ENCODE results near the gene ZNF628. TPM values are rescaled to one million over a fixed set of nuclear protein-coding genes. Genes with fewer than 3 reads are reported as not detected.
"Not testable (repeated sequence)": the region's sequence is repeated elsewhere in the genome, so short reads cannot be mapped to it uniquely, and the experiment has no call there.

Gene ZNF628
- total RNA-seq, 1 experiment from 2014 or later, result 0.71 TPM

DNA sequence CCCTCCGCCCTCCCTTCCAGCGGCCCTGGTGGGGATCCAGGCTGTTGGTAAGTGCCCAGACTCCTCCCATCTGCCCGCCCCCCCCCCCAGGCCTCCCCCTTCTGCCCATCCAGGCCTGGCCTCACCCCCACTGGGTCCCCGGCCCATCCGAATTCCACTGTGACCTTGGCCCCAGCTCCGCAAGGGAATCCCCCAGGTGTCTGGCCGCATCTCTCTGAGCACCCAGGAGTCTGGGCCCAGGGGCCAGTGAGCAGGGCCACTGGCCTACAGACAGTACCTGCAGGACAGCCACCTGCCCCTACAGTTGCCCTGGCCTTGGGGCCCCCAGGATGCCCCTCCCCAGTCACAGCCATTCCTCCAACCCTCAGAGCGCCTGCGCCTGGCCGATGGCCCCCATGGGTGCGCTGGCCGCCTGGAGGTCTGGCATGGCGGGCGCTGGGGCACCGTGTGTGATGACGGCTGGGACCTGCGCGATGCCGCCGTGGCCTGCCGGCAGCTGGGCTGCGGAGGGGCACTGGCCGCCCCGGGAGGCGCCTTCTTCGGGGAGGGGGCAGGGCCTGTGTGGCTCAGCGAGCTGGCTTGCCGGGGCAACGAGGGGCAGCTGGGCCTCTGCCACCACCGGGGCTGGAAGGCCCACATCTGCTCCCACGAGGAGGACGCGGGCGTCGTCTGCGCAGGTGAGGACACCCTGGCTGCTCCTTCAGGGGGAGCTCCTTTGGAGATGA is 12.7 kb downstream of the ZNF628 start:
- no peak for DNase-seq (ENCODE audit: low read depth, low spot score)
- in situ Hi-C loops (cut with HindIII; ENCODE audit: low pct_unique_long_range_greater_than_20kb, low sequenced_read_pairs), result no loop called here

DNA sequence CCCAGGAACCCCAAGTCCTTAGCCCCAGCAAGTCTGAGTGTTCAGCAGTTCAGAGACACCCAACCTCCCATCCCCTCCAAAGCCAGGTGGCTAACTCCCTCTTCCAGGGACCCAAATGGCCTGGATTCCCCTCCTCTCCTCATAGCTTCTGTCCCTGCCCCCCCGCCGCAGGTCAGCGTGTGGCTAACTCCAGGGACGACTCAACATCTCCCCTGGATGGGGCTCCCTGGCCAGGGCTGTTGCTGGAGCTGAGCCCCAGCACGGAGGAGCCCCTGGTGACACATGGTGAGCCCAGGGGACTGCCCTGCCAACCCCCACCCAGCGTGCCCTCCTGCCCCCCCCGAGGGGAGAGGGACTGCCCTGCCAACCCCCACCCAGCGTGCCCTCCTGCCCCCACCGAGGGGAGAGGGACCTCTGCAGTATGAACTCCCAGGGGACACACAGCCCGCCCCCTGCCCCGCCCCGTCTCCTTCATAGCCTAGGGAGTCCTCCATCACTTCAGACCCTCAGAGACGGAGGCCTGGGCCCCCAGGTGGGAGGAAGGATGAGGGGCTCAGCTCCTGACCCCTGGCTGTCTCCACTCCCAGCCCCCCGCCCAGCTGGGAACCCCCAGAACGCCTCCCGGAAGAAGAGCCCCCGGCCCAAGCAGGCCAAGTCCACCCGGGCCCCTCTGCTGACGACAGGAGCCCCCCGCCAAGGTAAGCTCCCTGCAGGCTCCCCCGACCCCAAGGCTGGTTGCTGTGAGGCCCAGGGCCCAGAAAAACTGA is 13.5 kb downstream of the ZNF628 start:
- DNase-seq (ENCODE audit: low read depth, low spot score), result no peak
- in situ Hi-C loops (cut with HindIII; ENCODE audit: low pct_unique_long_range_greater_than_20kb, low sequenced_read_pairs), result no loop called here

DNA sequence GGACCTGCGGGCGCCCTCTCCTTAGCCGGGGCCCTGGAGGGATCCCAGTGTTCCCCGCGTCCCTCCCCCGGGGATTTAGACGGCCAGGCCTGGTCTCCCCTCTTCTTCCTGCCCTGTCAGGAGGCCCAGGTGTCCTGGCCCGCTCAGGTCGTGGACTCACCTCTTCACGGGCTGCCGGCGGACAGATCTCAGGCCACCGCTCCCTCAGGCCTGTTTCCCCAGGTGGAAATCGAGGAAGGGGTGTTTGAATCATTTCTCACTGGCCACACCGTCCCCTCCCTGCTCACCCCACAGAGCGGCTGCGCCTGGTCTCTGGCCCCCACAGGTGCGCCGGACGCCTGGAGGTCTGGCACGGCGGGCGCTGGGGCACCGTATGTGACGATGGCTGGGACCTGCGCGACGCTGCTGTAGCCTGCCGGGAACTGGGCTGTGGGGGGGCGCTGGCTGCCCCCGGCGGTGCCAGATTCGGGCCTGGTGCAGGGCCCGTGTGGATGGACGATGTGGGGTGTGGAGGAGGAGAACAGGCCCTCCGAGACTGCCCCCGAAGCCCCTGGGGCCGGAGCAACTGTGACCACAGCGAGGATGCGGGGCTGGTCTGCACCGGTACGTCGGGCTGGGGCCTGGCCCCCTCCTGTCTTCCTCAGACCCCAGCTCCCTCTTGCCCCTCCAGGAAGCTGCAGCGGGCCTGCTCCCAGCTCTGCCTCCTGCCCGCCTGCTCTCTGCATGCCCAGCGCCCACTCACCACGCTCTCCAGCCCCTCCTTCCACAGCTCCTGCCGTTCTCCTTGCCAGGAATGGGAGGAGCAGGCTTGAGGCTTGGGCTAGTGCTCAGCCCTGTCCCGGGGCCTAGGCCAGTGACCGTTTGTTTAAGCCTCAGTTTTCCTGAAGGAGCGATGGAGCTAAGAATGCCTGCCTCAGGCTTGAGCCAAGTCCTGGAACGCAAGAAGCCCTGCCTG is 14.3 kb downstream of the ZNF628 start:
- no peak for DNase-seq (ENCODE audit: low read depth, low spot score)
- in situ Hi-C loops (cut with HindIII; ENCODE audit: low pct_unique_long_range_greater_than_20kb, low sequenced_read_pairs), result no loop called here

DNA sequence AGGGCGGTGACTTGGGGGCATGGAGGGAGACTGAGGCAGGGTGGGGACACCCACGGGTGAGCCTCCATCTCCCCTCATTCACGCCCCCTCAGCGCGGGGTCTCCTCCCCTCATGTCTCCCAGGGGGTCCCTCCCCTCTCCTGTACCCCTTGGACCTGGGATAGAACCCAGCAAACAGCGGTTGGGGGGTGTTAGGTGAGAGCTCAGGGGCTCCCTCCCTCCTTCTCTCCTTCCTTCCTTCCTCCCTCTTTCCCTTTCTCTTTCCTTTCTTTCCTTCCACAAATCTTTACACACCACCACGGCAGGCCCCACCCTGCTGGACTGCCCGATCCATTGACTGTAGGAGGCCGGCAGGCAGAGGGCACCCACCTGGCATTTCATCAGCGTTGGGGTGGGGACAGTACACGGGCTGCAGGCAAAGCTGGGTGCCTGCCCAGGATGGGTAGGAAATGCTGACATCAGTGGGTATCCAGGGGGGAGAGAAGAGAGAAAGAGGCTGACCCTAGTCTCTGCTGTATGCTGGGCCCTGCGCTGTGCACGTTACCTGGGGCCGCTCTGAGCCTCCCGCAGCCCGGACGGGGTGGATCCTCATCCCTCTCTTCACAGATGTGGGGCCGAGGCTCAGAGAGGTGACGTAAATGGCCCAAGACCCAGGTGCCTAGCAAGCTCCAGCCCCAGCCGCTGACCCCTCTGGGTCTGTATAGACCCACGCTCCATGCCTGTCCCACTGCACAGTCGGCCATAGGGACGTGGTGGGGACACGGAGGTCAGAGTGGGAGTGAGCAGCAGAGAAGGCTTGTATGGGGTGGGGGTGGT is 15.3 kb downstream of the ZNF628 start:
- DNase-seq (ENCODE audit: low read depth, low spot score), result no peak
- in situ Hi-C loops (cut with HindIII; ENCODE audit: low pct_unique_long_range_greater_than_20kb, low sequenced_read_pairs), result no loop called here

DNA sequence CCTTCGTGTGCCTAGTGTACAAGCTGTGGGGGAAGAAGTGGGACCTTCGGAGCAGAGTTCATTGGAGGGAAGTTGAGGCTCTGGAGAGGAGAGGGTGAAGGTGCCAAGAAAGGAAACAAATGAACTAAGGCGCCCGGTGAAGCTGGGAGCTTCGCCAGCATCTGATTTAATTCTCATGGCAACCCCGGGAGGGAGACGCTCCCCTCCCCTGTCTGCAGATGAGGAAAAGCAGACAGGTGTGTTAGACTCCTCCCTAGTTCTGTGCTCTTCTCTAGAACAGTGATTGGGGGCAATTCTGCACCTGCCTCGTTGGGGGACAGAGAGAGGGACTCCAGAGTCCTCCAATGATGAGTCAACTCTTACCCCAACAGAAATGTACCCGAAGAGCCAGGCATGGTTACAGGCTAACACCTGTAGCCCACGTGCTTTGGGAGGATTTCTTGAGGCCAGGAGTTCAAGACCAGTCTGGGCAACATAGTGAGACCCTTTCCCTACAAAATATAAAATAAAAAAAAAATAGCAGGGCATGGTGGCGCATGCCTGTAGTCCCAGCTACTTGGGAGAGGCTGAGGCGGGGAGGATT is 16.0 kb downstream of the ZNF628 start:
- DNase-seq (ENCODE audit: low read depth, low spot score), result no peak

DNA sequence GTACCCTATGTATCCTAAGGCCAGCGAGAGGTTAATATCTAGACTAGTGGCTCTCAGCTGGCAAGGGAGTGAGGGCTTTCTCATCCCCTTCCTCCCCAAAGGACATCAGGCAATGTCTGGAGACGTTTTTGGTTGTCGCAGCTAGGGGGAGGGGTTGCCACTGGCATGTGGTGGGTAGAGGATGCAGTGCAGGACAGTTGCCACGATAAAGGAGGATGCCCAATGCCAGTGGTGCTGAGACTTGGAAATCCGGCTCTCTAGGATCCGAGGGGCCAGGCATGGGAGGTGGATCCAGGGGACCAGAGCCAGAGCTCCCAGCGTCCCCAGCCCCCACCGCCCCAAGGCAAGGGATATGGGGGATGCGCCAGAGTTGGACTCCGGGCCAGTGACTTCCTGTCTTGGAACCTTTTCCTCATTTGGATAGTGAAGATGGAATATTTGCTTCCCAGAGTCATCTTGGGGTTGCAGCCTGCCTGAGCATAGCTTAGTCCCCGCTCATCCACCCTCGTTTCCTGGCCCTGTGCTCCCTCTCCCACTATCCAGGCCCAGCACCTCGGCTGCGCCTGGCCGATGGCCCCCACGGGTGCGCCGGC is 16.7 kb downstream of the ZNF628 start:
- no peak for DNase-seq (ENCODE audit: low read depth, low spot score)
- in situ Hi-C loops (cut with HindIII; ENCODE audit: low pct_unique_long_range_greater_than_20kb, low sequenced_read_pairs), result no loop called here

More for the DNA sequence above, 16.0 kb downstream of the ZNF628 start:
- in situ Hi-C loops (cut with HindIII; ENCODE audit: low pct_unique_long_range_greater_than_20kb, low sequenced_read_pairs), result no loop called here

DNA sequence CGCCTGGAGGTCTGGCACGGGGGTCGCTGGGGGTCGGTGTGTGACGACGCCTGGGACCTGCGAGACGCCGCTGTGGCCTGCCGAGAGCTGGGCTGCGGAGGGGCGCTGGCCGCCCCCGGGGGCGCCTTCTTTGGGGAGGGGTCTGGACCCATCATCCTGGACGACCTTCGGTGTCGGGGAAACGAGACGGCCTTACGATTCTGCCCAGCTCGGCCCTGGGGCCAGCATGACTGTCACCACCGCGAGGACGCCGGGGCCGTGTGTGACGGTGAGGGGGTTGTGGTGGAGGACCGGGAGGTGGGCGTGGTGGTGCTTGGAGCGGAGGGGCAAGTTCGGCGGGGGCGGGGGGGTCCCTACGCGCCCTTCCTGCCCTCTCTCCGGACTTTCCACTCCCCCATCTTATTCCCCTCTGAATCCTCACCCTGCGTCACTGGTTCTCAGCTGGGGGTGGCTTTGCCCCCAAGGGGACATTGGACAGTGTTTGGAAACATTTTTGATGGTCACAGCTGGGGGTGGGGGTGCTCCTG is 17.3 kb downstream of the ZNF628 start:
- in situ Hi-C loops (cut with HindIII; ENCODE audit: low pct_unique_long_range_greater_than_20kb, low sequenced_read_pairs), result no loop called here
- no peak for DNase-seq (ENCODE audit: low read depth, low spot score)

DNA sequence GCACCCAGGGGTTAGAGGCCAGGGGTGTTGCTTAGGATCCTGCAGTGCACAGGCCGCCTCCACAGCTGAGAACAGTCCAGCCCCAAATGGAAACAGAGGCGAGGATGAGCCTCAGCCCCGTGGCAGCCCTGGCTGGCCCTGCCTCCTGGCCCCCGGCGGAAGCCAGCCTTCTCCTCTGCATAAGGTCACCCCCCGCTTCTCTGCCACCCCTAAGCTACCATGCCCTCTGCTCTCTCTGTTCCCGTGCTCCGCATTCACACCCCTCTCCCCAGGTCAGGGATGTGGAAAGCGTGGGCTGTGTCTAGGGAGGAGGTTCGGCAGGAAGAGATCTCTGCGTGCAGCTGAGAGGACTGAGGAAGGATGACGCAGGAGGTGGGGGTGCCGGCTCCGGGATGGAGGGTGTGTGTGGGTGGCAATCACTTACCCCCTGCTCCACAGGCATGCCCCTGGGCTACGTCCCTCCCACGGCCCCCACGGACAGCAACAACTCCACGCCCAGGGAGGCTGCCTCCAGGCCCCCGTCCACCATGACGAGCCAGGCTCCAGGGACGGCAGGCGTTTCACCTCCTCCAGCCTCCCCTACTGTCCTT is 17.9 kb downstream of the ZNF628 start:
- no peak for DNase-seq (ENCODE audit: low read depth, low spot score)
- in situ Hi-C loops (cut with HindIII; ENCODE audit: low pct_unique_long_range_greater_than_20kb, low sequenced_read_pairs), result no loop called here

DNA sequence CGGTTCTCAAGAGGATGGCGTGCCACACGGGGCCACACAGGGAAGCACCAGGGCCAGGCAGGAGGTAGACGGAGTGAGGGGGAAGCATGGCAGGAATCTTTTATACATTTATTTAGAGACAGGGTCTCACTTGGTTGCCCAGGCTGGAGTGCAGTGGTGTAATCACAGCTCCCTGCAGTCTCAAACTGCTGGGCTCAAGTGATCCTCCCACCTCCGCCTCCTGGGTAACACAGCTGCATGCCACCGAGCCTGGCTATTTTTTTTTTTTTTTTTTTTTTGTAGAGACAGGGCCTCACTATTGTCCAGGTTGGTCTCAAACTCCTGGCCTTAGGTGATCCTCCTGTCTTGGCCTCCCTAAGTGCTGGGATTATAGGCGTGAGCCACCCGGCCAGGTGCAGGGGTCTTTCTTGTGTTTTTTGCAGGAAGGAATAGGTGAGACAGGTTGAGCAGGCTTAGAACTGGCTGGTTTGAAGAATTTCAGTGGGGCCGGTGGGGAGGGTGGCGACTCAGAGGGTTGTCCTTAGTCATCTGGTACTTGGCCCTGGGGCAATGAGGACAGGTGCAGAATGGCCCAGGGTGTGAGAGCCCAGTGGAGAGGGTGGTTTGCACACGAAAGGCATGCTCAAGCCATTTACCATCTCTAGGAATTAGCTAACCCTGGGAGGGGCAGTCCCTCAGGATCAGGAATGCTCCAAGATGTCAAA is 19.4 kb downstream of the ZNF628 start:
- in situ Hi-C loops (cut with HindIII; ENCODE audit: low pct_unique_long_range_greater_than_20kb, low sequenced_read_pairs), result no loop called here
- DNase-seq (ENCODE audit: low read depth, low spot score), result no peak

DNA sequence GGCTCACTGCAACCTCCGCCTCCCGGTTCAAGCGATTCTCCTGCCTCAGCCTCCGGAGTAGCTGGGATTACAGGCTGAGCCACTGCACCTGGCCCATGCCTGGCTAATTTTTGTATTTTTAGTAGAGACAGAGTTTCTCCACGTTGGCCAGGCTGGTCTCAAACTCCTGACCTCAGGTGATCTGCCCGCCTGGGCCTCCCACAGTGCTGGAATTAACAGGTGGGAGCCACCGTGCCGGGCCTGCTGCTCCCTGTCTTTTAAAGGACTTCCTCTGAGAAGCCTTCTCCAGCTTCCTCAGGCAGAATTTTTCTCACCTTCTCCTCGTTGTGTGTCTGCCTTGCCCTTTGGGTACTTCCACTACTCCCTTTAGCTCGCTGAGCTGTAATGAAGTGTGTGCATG is 20.4 kb downstream of the ZNF628 start:
- in situ Hi-C loops (cut with HindIII; ENCODE audit: low pct_unique_long_range_greater_than_20kb, low sequenced_read_pairs); DNase-seq (ENCODE audit: low read depth, low spot score): not testable (repeated sequence)

DNA sequence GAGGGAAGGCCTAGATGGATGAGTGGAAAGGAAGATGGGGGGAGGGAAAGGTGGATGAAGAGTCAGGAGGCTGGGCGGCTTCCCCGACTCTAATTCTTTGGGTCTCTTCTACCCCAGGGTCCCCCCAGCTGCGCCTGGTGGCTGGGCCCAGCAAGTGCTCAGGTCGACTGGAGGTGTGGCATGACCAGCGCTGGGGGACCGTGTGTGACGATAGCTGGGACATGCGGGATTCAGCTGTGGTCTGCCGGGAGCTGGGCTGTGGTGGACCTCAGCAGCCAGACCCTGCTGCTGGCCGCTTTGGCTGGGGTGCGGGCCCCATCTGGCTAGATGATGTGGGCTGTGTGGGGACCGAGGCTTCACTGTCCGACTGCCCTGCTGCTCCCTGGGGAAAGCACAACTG is 21.3 kb downstream of the ZNF628 start:
- in situ Hi-C loops (cut with HindIII; ENCODE audit: low pct_unique_long_range_greater_than_20kb, low sequenced_read_pairs), result no loop called here
- no peak for DNase-seq (ENCODE audit: low read depth, low spot score)

DNA sequence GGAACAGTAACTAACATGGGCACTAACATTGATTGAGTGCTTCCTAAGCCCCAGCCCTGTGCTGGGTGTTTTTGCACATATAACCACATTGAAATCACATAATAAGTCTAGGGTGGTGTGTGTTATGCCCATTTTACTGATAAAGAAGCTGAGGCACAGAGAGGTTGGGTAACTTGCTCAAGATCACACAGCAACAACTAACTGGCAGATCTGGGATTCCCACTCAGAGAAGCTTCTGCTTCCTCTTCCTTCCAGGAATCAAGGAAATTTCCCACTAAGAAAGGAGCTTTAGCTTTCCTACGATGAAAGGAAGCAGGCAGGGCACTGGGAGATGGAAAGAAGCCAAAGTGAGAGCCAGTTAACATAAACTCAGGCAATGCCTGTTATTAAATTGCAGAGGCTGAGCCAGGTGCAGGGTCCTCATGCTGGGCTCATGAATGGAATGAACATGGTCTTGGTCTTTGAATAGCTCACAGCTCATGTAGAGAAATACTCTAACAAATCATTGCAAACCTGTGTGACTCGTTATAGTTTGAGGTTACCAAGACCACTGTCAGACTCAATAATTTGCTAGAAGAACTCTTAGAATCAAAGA is 21.9 kb downstream of the ZNF628 start:
- no peak for DNase-seq (ENCODE audit: low read depth, low spot score)
- in situ Hi-C loops (cut with HindIII; ENCODE audit: low pct_unique_long_range_greater_than_20kb, low sequenced_read_pairs), result no loop called here

DNA sequence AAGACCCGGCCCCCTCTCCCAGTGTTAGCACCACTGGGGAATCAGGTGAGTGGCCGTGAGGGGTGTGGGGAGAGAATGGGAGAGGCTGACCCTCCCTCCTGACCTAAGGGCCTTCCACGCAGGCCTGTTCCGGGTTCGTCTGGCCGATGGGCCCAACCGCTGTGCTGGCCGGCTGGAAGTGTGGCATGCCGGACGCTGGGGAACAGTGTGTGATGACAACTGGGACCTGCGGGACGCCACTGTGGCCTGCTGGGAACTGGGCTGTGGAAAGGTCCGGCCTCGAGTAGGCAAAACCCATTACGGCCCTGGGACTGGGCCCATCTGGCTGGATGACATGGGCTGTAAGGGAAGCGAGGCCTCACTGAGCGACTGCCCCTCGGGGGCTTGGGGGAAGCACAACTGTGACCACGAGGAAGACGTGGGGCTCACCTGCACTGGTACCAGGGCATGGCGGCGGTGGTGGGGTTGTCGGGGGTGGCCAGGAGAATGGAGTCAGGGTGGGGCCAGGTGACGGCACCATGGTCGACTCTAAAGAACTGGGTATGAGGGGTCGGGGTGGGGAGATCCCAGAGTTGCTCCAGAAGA is 24.0 kb downstream of the ZNF628 start:
- in situ Hi-C loops (cut with HindIII; ENCODE audit: low pct_unique_long_range_greater_than_20kb, low sequenced_read_pairs), result no loop called here
- no peak for DNase-seq (ENCODE audit: low read depth, low spot score)

DNA sequence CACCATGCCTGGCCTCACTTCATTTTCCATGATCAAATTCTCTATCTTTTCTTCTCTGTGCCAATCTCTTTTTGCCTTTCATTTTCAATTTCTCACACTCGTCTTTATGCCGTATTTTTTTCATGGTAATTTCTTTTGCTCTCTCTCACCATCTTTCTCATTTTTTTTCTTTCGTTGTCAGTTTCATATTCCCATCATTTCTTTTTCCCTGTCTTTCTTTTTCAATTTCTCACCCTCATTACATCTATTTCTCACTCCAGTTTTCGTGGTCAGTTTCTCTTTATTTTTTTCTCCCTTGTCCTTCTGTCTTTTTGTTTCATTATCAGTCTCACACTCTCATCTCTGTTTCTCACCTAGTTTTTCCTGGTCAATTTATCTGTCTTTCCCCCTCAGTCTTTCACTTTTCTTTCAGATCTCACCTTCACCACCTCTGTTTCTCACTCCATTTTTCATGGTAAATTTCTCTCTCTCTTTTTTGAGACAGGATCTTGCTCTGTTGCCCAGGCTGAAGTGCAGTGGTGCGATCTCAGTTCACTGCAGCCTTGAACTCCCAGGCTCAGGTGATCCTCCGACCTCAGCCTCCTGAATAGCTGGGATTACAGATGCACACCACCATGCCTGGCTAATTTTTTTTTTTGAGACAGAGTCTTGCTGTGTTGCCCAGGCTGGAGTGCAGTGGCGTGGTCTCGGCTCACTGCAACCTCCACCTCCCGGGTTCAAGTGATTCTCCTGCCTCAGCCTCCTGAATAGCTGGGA is 26.0 kb downstream of the ZNF628 start:
- no peak for DNase-seq (ENCODE audit: low read depth, low spot score)
- in situ Hi-C loops (cut with HindIII; ENCODE audit: low pct_unique_long_range_greater_than_20kb, low sequenced_read_pairs), result no loop called here
